ENCODE results near the gene BZW2. TPM values are rescaled to one million over a fixed set of nuclear protein-coding genes. Genes with fewer than 3 reads are reported as not detected.

The BZW2 gene
- total RNA-seq, 6 experiments from 2014 or later: 9.6 to 25.3 (median 12.1) TPM

- Histone ChIP-seq H3K36me3 (peaks cover 0 to 19% (median 2%) of the 10 kb centered on the region in 4 donors), H3K4me3 (no peak overlapping the region), H3K27ac (no peak overlapping the region), H3K4me1 (no peaks in the 10 kb centered on the region), H3K9me3 (no peaks in the 10 kb centered on the region), H3K27me3 (no peaks in the 10 kb centered on the region)
- ATAC-seq: no peak
- WGBS (ENCODE audit: insufficient coverage, low coverage, low lambda C conversion rate, missing lambda C conversion rate): 95% methylated on average over 8 of the region's 8 CpGs
- TF ChIP-seq POLR2A (IDR thresholded peaks at IDR 0.05): no peak
- no peak for DNase-seq
- intact Hi-C loops (cut with DNase I): loop anchor here in 1 of 2 donors (5.0 kb wide), 1 partner anchor 220 kb away; no protein-coding TSS in a partner anchor
Measured at GRCh38 chr7:16697507-16698199, 51.7 kb downstream of the BZW2 start.

- intact Hi-C loops (cut with DNase I): loop anchor here in 1 of 2 donors (5.0 kb wide), 1 partner anchor 219 kb away; no protein-coding TSS in a partner anchor
Measured at GRCh38 chr7:16698200-16698905, 52.4 kb downstream of the BZW2 start.

GRCh38 chr7:16702441-16702840 is 56.5 kb downstream of the BZW2 start:
- Histone ChIP-seq H3K4me3 (no peak overlapping the region), H3K4me1 (no peaks in the 10 kb centered on the region), H3K36me3 (peaks cover 0 to 2% (median under 1%) of the 10 kb centered on the region in 4 donors), H3K27ac (no peak overlapping the region), H3K27me3 (no peaks in the 10 kb centered on the region), H3K9me3 (no peaks in the 10 kb centered on the region)
- no peak for ATAC-seq
- TF ChIP-seq CTCF (IDR thresholded peaks at IDR 0.05) (no peak), POLR2A (IDR thresholded peaks at IDR 0.05) (no peak)
- no peak for DNase-seq
- intact Hi-C loops (cut with DNase I): no loop called here

More at GRCh38 chr7:16698200-16698905, 52.4 kb downstream of the BZW2 start:
- H3K9me3 ChIP-seq: no peaks in the 10 kb centered on the region
- peaks cover 0 to 19% (median 2%) of the 10 kb centered on the region in 4 donors for H3K36me3 ChIP-seq
- TF ChIP-seq POLR2A (IDR thresholded peaks at IDR 0.05) (no peak), CTCF (IDR thresholded peaks at IDR 0.05) (no peak)
- DNase-seq (no peak), ATAC-seq (no peak)
- H3K27me3 ChIP-seq: no peaks in the 10 kb centered on the region
- H3K4me3 ChIP-seq: no peak overlapping the region
- H3K27ac ChIP-seq: no peak overlapping the region
- WGBS (ENCODE audit: insufficient coverage, low coverage, low lambda C conversion rate, missing lambda C conversion rate): 95% methylated on average over 3 of the region's 3 CpGs
- no peaks in the 10 kb centered on the region for H3K4me1 ChIP-seq

- intact Hi-C loops (cut with DNase I): no loop called here
- WGBS (ENCODE audit: insufficient coverage, low coverage, low lambda C conversion rate, missing lambda C conversion rate): 91% methylated on average over 3 of the region's 4 CpGs
- H3K27me3 ChIP-seq: no peaks in the 10 kb centered on the region
- H3K36me3 ChIP-seq: peaks cover 0 to 2% (median 0%) of the 10 kb centered on the region in 4 donors
- no peak overlapping the region for H3K27ac ChIP-seq
- no peak overlapping the region for H3K4me3 ChIP-seq
- H3K9me3 ChIP-seq: no peaks in the 10 kb centered on the region
- ATAC-seq (no peak), DNase-seq (no peak)
- no peaks in the 10 kb centered on the region for H3K4me1 ChIP-seq
- TF ChIP-seq POLR2A (IDR thresholded peaks at IDR 0.05) (no peak), CTCF (IDR thresholded peaks at IDR 0.05) (no peak)
Measured at GRCh38 chr7:16708511-16708910, 62.5 kb downstream of the BZW2 start.

GRCh38 chr7:16708980-16709379 is 63.0 kb downstream of the BZW2 start:
- 85% methylated on average over 1 of the region's 3 CpGs for WGBS (ENCODE audit: insufficient coverage, low coverage, low lambda C conversion rate, missing lambda C conversion rate)
- ATAC-seq: peak in 2 of 4 donors; percentile 39 to 52
- peaks cover 0 to 2% (median 0%) of the 10 kb centered on the region in 4 donors for H3K36me3 ChIP-seq
- DNase-seq: no peak
- H3K27ac ChIP-seq: no peak overlapping the region
- H3K27me3 ChIP-seq: no peaks in the 10 kb centered on the region
- intact Hi-C loops (cut with DNase I): no loop called here
- no peaks in the 10 kb centered on the region for H3K4me1 ChIP-seq
- TF ChIP-seq POLR2A (IDR thresholded peaks at IDR 0.05) (no peak), CTCF (IDR thresholded peaks at IDR 0.05) (no peak)
- no peaks in the 10 kb centered on the region for H3K9me3 ChIP-seq
- H3K4me3 ChIP-seq: no peak overlapping the region

Data from right lobe of liver (tissue), 6 donors.